GM19438 (cell line): Measurements from ENCODE around the gene MEI4.
"Not testable (repeated sequence)": the region's sequence is repeated elsewhere in the genome, so short reads cannot be mapped to it uniquely, and the experiment has no call there.

ENCODE experiments used
- ATAC-seq: cut with Tn5 transposase; IDR thresholded peaks from one replicate; pipeline ENCODE4 v1.9.1; 2021; ENCODE audit warnings: low read depth; ENCODE audit not compliant: unreplicated experiment

The MEI4 gene

GRCh38 chr6:77674211-77674610 is 21.4 kb downstream of the MEI4 start:
- no peak for ATAC-seq

- no peak for ATAC-seq
Observed at GRCh38 chr6:77678048-77678447, 25.2 kb downstream of the MEI4 start.

- ATAC-seq, result no peak
Observed at GRCh38 chr6:77683515-77683914, 30.7 kb downstream of the MEI4 start.

- ATAC-seq, result no peak
Observed at GRCh38 chr6:77686931-77687330, 34.1 kb downstream of the MEI4 start.

- ATAC-seq, result no peak
Observed at GRCh38 chr6:77688649-77689048, 35.8 kb downstream of the MEI4 start.

- ATAC-seq, result not testable (repeated sequence)
Observed at GRCh38 chr6:77700095-77700494, 47.3 kb downstream of the MEI4 start.

GRCh38 chr6:77707603-77708002 is 54.8 kb downstream of the MEI4 start:
- ATAC-seq, result no peak

- ATAC-seq, result no peak
Observed at GRCh38 chr6:77715588-77715987, 62.7 kb downstream of the MEI4 start.

- ATAC-seq, result no peak
Observed at GRCh38 chr6:77716311-77716710, 63.5 kb downstream of the MEI4 start.

GRCh38 chr6:77736010-77736409 is 83.2 kb downstream of the MEI4 start:
- ATAC-seq, result not testable (repeated sequence)

- ATAC-seq, result no peak
Observed at GRCh38 chr6:77740380-77740779, 87.5 kb downstream of the MEI4 start.

GRCh38 chr6:77752156-77752555 is 99.3 kb downstream of the MEI4 start:
- ATAC-seq, result not testable (repeated sequence)

GRCh38 chr6:77762386-77762785 is 109.5 kb downstream of the MEI4 start:
- no peak for ATAC-seq

GRCh38 chr6:77763124-77763523 is 110.3 kb downstream of the MEI4 start:
- no peak for ATAC-seq

- ATAC-seq, result no peak
Observed at GRCh38 chr6:77764364-77764763, 111.5 kb downstream of the MEI4 start.

- no peak for ATAC-seq
Observed at GRCh38 chr6:77773157-77773822, 120.5 kb downstream of the MEI4 start.

- ATAC-seq, result no peak
Observed at GRCh38 chr6:77774457-77774856, 121.6 kb downstream of the MEI4 start.

- no peak for ATAC-seq
Observed at GRCh38 chr6:77776441-77776840, 123.6 kb downstream of the MEI4 start.

GRCh38 chr6:77778527-77778926 is 125.7 kb downstream of the MEI4 start:
- no peak for ATAC-seq

GRCh38 chr6:77786935-77787629 is 134.2 kb downstream of the MEI4 start:
- ATAC-seq, result no peak

- ATAC-seq, result no peak
Observed at GRCh38 chr6:77796824-77797809, 144.3 kb downstream of the MEI4 start.
